Measurements from ENCODE around the gene VPS13A.
A peak's percentile ranks its signal among the peaks of the same experiment; 100 is the strongest.
"Not testable (repeated sequence)": the region's sequence is repeated elsewhere in the genome, so short reads cannot be mapped to it uniquely, and the experiment has no call there.

Gene VPS13A

DNA sequence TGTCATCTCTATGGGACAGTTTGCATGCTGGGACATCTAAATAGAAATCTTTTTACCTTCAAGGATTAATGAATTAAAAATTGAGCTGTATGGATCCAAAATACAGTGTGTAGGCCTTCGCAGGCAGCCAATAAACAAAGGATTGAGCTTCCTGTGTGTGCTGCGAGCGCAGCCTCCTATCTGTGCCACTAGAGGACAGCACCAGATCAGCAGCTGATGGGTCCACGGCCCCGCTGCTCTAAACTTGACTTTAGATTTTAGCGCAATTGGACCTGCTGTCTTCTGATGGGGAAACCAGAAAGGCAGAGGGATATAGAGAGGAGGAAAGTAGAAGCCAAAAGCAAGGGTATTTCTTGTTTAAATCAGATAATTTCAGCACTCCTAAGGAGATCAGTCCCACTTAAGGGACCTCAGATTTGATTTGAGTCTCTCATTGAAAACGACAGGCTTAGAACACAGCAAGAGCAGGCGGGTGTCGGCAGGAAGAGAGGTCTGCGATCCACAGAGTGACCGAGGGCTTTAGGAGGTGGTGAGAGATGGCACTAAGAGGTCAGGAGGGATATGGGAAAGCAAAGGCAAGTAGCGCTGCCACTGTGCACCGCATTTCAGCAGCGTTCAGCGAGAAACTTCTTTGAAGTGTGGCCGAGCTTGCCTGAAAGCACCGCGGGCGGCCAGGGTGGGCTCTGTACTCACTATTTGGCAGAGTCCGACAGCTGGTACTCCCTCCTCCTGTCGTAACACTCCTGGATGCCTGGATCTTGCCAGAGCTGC lies 256.5 kb downstream of the VPS13A start:
- no peaks in the 10 kb centered on the region for H3K36me3 ChIP-seq (ENCODE audit: insufficient read depth, insufficient read length, low read length)
- no peaks in the 10 kb centered on the region for H3K9me3 ChIP-seq (ENCODE audit: insufficient read depth, low read length)
- no peaks in the 10 kb centered on the region for H3K4me1 ChIP-seq (ENCODE audit: insufficient read depth, insufficient read length)
- no peak overlapping the region for H3K9ac ChIP-seq (ENCODE audit: insufficient read length, low read depth)
- no peaks in the 10 kb centered on the region for H3K27me3 ChIP-seq (ENCODE audit: insufficient read depth, insufficient read length)
- peak; percentile 74 for DNase-seq (ENCODE audit: low read depth, low spot score)
- TF ChIP-seq YY1 (IDR thresholded peaks at IDR 0.05; ENCODE audit: insufficient read depth, insufficient read length) (no peak), ZNF274 (IDR thresholded peaks at IDR 0.05; ENCODE audit: low read depth, low read length) (no peak), SUZ12 (IDR thresholded peaks at IDR 0.05; ENCODE audit: extremely low read depth, insufficient read depth, insufficient read length) (no peak)
- no peak overlapping the region for H3K4me3 ChIP-seq (ENCODE audit: insufficient read length, low read depth)

DNA sequence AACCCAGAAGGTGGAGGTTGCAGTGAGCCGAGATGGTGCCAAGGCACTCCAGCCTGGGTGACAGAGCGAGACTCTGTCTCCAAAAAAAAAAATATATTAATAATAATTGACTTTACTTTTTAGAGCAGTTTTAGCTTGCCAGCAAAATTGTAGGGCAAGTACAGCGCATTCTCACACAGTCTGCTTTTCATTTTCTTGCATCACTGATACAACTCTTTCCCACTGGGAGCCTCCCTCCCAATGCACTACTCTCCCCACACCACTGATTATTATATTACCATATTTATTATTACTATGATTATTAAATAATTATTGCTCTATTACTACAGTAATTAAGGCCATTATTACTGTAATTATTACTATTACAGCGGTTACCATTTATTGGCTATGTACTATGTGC lies 257.9 kb downstream of the VPS13A start:
- H3K27me3 ChIP-seq (ENCODE audit: insufficient read depth, insufficient read length): no peaks in the 10 kb centered on the region
- no peaks in the 10 kb centered on the region for H3K36me3 ChIP-seq (ENCODE audit: insufficient read depth, insufficient read length, low read length)
- H3K4me3 ChIP-seq (ENCODE audit: insufficient read length, low read depth): no peak overlapping the region
- H3K4me1 ChIP-seq (ENCODE audit: insufficient read depth, insufficient read length): peaks cover 2% of the 10 kb centered on the region
- no peaks in the 10 kb centered on the region for H3K9me3 ChIP-seq (ENCODE audit: insufficient read depth, low read length)
- TF ChIP-seq SUZ12 (IDR thresholded peaks at IDR 0.05; ENCODE audit: extremely low read depth, insufficient read depth, insufficient read length) (no peak), ZNF274 (IDR thresholded peaks at IDR 0.05; ENCODE audit: low read depth, low read length) (no peak), YY1 (IDR thresholded peaks at IDR 0.05; ENCODE audit: insufficient read depth, insufficient read length) (no peak)
- H3K9ac ChIP-seq (ENCODE audit: insufficient read length, low read depth): no peak overlapping the region
- DNase-seq (ENCODE audit: low read depth, low spot score): no peak

DNA sequence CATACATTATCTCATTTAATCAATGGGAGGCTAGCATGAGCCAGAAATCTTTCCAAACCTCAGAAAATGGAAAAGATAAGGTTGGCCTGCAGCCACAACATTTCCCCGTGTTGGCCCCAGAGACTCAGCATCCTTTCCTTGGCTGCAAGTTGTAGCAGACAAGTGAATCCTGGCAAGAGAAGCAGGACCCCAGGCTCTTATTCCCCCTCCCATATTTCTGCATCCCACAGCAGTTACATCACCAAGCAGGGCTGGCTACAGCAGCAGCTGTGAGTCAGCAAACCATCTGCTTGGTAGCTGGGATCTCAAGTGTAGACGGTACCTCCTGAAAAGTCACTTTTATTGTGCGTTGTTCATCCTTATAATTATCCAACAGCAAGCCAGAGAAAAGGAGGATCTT lies 258.4 kb downstream of the VPS13A start:
- no peak for TF ChIP-seq ZNF274 (IDR thresholded peaks at IDR 0.05; ENCODE audit: low read depth, low read length)
- TF ChIP-seq YY1 (IDR thresholded peaks at IDR 0.05; ENCODE audit: insufficient read depth, insufficient read length): no peak
- TF ChIP-seq SUZ12 (IDR thresholded peaks at IDR 0.05; ENCODE audit: extremely low read depth, insufficient read depth, insufficient read length): no peak
- Histone ChIP-seq H3K4me3 (ENCODE audit: insufficient read length, low read depth) (no peak overlapping the region), H3K9ac (ENCODE audit: insufficient read length, low read depth) (no peak overlapping the region), H3K27me3 (ENCODE audit: insufficient read depth, insufficient read length) (no peaks in the 10 kb centered on the region), H3K4me1 (ENCODE audit: insufficient read depth, insufficient read length) (peaks cover 2% of the 10 kb centered on the region), H3K36me3 (ENCODE audit: insufficient read depth, insufficient read length, low read length) (no peaks in the 10 kb centered on the region), H3K9me3 (ENCODE audit: insufficient read depth, low read length) (no peaks in the 10 kb centered on the region)
- no peak for DNase-seq (ENCODE audit: low read depth, low spot score)

DNA sequence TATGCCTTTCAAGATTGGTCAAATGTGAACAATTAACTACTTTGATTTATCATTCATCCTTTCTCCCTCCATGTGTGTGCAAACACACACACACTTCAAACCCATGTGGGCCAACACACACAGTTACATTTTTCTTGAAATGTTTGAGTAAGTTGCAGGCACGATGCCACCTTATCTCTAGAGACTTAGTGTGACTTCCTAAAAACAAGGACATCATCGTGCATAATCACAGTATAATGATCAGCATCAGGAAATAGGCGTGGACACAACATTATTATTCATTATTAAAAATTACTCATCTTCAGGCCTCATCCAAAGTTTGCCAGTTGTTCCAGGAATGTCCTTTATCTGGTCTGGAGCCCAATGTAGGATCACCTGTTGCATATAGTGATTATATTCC lies 261.3 kb downstream of the VPS13A start:
- Histone ChIP-seq H3K9ac (ENCODE audit: insufficient read length, low read depth) (no peak overlapping the region), H3K4me1 (ENCODE audit: insufficient read depth, insufficient read length) (peaks cover 2% of the 10 kb centered on the region), H3K4me3 (ENCODE audit: insufficient read length, low read depth) (no peak overlapping the region), H3K36me3 (ENCODE audit: insufficient read depth, insufficient read length, low read length) (no peaks in the 10 kb centered on the region), H3K27me3 (ENCODE audit: insufficient read depth, insufficient read length) (no peaks in the 10 kb centered on the region), H3K9me3 (ENCODE audit: insufficient read depth, low read length) (no peaks in the 10 kb centered on the region)
- TF ChIP-seq ZNF274 (IDR thresholded peaks at IDR 0.05; ENCODE audit: low read depth, low read length) (no peak), SUZ12 (IDR thresholded peaks at IDR 0.05; ENCODE audit: extremely low read depth, insufficient read depth, insufficient read length) (no peak), YY1 (IDR thresholded peaks at IDR 0.05; ENCODE audit: insufficient read depth, insufficient read length) (no peak)
- no peak for DNase-seq (ENCODE audit: low read depth, low spot score)

DNA sequence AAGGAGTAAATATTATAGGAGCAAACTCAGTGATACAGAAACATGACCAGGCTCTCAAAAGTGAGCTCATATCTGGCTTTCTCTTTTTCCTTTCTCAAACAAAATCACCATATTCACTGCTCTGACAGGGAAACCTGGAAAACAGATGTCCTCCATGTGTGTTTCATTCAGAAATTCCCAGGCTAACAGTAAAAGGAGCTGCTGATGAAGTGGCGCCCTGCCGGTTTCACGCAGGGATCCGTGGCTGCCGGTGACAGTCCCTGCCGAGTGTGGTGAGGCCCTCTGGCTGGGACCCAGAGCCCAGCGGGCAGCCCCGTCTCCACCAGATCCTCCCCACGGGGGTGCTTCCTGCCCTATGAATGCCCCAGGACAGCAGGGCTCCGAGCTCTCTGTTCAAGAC lies 262.7 kb downstream of the VPS13A start:
- H3K9me3 ChIP-seq (ENCODE audit: insufficient read depth, low read length): no peaks in the 10 kb centered on the region
- peaks cover 2% of the 10 kb centered on the region for H3K4me1 ChIP-seq (ENCODE audit: insufficient read depth, insufficient read length)
- H3K27me3 ChIP-seq (ENCODE audit: insufficient read depth, insufficient read length): no peaks in the 10 kb centered on the region
- no peak overlapping the region for H3K4me3 ChIP-seq (ENCODE audit: insufficient read length, low read depth)
- H3K36me3 ChIP-seq (ENCODE audit: insufficient read depth, insufficient read length, low read length): no peaks in the 10 kb centered on the region
- TF ChIP-seq ZNF274 (IDR thresholded peaks at IDR 0.05; ENCODE audit: low read depth, low read length) (no peak), YY1 (IDR thresholded peaks at IDR 0.05; ENCODE audit: insufficient read depth, insufficient read length) (no peak), SUZ12 (IDR thresholded peaks at IDR 0.05; ENCODE audit: extremely low read depth, insufficient read depth, insufficient read length) (no peak)
- no peak overlapping the region for H3K9ac ChIP-seq (ENCODE audit: insufficient read length, low read depth)
- no peak for DNase-seq (ENCODE audit: low read depth, low spot score)

DNA sequence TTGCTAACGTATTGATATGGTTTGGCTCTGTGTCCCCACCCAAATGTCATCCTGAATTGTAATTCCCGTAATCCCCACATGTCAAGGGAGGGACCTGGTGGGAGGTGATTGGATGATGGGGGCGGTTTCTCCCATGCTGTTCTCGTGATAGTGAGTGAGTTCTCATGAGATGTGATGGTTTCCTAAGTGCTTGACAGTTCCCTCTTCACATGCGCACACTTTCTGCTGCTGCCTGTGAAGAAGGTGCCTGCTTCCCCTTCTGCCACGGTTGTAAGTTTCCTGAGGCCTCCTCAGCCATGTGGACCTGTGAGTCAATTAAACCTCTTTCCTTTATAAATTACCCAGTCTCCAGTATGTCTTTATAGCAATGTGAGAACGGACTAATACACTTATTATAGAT lies 263.8 kb downstream of the VPS13A start:
- not testable (repeated sequence) for DNase-seq (ENCODE audit: low read depth, low spot score); H3K9ac ChIP-seq (ENCODE audit: insufficient read length, low read depth); H3K27me3 ChIP-seq (ENCODE audit: insufficient read depth, insufficient read length); H3K36me3 ChIP-seq (ENCODE audit: insufficient read depth, insufficient read length, low read length); H3K4me3 ChIP-seq (ENCODE audit: insufficient read length, low read depth); H3K4me1 ChIP-seq (ENCODE audit: insufficient read depth, insufficient read length); H3K9me3 ChIP-seq (ENCODE audit: insufficient read depth, low read length)

DNA sequence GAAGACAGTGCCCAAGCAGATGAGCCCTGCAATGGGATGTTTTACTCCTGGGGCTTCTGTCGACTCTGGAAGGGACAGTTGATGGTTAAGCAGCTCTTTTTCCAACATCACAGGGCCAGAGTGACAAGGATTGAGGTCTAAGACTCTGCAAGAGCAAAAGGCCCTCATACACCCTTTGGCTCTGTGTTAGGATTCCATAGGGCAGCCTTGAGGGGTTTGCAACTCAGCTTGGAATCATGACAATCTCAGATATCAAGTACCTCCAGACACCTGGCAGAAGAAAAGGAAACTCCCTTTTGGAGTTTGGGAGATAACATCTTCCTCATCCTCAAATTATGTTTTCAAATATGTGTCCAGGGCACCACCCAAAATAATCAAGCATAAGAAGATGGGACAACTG lies 265.1 kb downstream of the VPS13A start:
- DNase-seq (ENCODE audit: low read depth, low spot score): no peak
- H3K36me3 ChIP-seq (ENCODE audit: insufficient read depth, insufficient read length, low read length): no peaks in the 10 kb centered on the region
- no peaks in the 10 kb centered on the region for H3K27me3 ChIP-seq (ENCODE audit: insufficient read depth, insufficient read length)
- no peak overlapping the region for H3K9ac ChIP-seq (ENCODE audit: insufficient read length, low read depth)
- peaks cover 2% of the 10 kb centered on the region for H3K4me1 ChIP-seq (ENCODE audit: insufficient read depth, insufficient read length)
- no peak for TF ChIP-seq SUZ12 (IDR thresholded peaks at IDR 0.05; ENCODE audit: extremely low read depth, insufficient read depth, insufficient read length)
- no peak for TF ChIP-seq ZNF274 (IDR thresholded peaks at IDR 0.05; ENCODE audit: low read depth, low read length)
- TF ChIP-seq YY1 (IDR thresholded peaks at IDR 0.05; ENCODE audit: insufficient read depth, insufficient read length): no peak
- no peak overlapping the region for H3K4me3 ChIP-seq (ENCODE audit: insufficient read length, low read depth)
- H3K9me3 ChIP-seq (ENCODE audit: insufficient read depth, low read length): peaks cover 3% of the 10 kb centered on the region; the same call in 1 of the 2 replicates

Data from NT2/D1 (cell line).